ENCODE data around the gene OR10J5.
"Not testable (repeated sequence)": the region's sequence is repeated elsewhere in the genome, so short reads cannot be mapped to it uniquely, and the experiment has no call there.

OR10J5 gene, protein sequence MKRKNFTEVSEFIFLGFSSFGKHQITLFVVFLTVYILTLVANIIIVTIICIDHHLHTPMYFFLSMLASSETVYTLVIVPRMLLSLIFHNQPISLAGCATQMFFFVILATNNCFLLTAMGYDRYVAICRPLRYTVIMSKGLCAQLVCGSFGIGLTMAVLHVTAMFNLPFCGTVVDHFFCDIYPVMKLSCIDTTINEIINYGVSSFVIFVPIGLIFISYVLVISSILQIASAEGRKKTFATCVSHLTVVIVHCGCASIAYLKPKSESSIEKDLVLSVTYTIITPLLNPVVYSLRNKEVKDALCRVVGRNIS

DNA sequence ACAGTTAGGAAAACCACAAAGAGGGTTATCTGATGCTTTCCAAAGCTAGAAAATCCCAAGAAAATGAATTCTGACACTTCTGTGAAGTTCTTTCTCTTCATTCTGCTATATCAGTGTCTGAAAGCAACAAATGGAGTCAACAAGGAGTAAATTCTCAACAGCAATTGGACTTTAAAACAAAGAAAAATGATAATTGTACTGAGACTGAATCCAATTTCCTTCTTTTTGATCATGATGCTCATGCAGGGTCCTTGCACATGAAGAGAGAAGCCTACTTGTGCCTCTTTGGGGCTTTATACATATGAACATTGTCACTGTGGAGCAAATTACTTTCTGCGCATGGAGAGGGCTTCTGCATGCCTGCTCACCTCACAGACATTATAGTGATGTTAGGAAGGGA lies at the start of gene OR10J5:
TSS of gene OR10J5 (minus strand) at position 101 of the 400 bp plus-strand sequence. CDS start at position 101, 0 bp downstream.
- no peak for DNase-seq

DNA sequence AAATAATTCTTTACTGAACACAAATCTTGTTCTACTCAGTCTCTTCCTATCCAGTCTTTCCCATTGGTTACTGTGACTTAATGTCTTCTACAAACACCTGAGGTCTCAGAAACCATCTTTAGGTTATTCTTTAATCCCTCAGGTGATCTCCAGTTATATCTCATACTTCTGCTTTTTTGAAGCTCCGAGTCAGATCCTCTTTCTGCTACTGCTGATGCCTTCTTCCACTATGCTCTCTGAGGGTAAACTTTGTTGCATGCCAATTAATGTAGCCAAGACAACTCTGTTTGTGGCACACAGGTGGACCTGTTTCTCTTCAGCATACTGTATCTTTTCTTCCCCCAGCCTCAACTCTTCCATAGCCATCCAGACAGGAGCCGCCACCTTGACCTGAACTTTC lies 48.7 kb upstream of the OR10J5 start:
- no peak for DNase-seq

DNA sequence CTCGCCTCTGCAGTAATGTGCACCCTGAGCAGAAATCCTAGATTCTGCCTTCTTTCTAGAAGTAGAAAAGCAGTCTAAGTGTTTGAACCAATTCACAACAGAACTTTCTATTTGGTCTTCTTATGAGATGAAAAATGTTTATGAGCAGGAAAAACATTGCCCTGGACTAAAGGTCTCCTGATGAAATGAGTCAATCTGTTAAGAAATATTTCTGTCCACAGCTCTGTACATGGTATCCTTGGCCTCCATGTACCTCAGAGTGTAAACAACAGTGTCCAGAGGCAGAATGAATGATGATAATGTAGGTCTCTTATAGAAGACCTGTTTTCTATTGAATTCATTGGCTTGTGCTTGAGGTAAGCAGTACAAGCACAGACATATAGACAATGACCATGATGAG lies 45.6 kb upstream of the OR10J5 start:
- DNase-seq, result no peak

DNA sequence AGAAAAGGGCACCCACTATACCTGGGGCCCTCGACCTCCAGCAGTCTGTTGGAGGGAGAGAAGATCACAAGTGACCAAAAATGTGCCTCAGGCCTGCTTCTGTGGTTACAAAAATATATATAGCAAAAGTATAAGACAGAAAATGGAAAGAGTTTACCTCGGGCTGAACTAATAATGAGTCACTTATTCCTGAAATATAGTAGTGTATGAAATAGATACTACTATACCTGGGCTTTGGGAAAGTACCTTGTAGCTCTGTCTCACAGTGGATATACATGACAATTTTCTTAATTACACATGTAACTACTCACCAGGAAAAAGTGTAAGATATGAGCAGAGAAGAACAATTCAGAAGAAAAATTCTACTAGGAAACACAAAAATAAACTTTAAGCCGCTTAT lies 44.5 kb upstream of the OR10J5 start:
- DNase-seq, result no peak

DNA sequence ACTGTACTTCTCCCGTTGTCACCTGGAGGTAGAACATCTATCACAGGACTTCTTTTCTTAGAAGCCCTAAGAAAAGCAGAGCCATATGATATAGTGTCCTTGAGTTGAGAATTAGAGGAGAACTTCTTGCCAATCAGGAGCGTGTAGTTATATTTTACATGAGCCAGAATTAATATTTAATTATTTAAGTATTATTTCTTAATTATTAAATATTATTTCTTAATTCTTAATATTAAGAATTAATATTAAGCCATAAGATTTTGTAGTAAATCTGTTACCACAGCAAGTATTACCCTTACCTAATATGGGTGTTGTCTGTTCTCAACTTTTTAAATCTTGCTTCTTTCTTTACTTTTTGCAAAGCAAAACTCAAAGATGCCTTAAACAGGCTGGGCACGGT lies 41.6 kb upstream of the OR10J5 start:
- DNase-seq, result no peak

DNA sequence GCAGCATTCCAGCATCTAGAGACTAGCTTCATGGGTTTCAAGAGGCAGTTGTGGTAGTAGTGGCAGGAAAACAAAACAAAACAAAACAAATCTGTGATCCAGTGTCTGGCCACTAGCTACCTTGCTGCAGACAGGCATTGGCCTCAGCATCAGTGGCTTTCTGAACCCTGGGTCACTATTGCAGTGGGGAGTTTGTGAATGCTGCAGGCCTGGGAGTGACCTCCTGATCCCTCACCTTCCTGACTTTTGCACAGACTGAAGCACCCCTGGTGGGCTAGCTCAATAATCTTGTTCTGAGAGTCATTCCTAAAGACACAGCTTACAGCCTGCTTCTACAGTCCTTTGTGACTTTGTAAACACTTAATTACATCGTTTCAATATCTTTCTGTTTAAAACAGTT lies 26.9 kb upstream of the OR10J5 start:
- DNase-seq, result no peak

DNA sequence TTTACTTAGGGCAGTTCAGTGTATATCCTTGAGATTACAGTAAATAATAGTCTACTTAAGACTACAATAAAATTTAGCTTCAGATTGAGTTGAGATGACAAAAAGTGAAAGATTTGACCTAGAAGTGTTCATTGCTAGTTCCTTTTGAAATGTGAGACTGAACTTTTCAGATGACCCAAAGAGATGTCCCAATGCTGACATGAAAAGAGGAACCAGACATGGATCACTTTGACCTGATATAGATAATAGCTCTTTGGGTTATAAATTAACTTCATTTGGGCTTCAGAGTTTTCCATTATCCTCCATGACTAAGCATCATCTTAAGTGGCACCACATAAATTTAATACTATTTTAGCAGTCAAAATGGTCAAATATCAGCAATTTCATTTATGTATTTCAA lies 25.7 kb upstream of the OR10J5 start:
- DNase-seq, result no peak

DNA sequence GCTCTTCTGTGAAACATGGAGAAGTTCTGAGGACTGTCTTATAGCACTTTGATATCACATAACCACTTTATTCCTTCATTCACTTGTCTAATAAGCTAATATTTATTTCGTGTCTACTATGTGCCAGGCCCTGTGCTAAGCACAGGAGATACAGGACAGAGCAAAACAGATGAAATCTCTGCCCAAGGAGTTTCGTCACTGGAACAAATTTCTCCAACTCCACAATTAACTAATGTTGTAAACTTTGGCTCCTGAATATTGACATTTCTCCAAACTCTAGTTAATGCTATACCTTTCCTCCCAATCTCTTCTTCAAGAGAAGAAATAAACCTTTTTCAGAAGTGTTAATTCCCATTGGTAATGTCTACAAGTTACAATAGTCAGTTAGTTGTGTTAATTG lies 24.8 kb upstream of the OR10J5 start:
- DNase-seq, result no peak

DNA sequence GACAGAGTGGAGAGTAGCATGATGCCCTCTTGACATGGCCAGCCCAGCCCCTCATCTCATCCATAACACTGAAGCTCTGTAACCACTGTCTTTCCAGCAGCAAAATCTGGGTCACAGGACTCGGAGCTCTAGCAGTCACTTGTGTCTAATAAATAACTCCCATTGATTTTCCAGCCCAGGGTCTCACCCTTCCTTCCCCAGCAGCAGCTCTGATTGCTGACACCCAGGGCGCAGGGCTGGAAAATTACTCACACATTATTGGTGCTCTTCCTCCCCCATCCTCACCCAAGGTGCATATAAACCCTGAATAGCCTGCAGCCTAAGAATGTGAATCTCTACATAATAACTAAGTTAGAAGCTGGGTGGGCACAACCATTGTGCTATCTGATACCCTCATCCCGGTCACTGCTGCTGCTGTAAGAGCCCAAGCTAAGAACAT lies 21.1 kb upstream of the OR10J5 start:
- DNase-seq, result no peak

DNA sequence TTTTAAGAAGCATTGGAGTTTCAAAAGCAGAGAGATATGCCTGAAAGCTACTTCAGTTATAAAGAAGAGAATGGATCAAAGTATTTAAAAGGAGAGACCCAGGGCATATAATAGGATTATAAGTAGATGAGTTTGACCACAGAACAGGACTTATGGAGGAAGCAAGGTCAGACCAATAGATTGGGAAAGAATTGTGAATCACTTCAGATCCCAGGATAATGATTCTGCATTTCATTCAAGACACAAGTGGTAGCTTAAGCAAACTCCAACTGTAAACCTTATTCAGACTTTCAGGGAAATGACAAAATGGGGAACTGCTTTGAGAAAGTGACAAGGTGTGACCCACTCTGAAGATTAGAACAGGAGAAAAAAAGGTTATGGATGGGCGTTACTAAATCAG lies 18.9 kb upstream of the OR10J5 start:
- DNase-seq, result no peak

DNA sequence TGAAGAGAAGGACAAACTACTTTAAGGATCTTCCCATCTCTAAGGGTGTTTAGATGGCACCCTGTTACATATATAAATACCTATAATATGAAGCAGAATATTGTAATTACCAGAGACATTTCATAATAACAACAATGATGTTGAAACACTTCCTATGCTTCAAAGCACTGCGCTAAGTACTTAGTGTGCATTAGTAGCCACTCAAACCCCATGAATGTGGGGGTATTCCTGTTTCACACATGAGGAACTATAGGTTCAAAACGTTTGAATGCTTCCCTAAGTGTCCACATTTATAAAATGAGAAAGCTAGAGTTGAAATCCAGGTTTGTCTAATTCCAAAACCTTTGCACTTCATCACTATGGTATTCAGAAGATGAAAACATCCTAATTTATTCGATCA lies 18.5 kb upstream of the OR10J5 start:
- no peak for DNase-seq

DNA sequence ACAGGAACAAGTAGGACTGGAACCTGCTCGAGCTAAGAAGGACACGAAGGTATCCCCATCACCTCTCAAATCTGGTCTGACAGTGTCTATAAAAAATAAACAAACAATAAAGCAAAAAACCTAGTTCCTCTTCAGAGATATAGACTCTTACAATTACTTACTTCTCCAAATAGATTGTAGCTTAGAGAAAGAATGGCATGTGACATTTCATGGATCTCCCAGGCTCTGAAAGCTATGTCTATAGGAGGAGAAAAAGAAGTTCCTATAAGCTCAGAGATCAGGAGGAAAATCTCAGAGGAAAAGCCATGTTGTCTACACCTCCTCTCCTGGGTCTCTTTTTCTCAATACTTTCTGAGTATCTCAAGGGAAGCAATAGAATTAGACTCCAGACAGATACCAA lies 12.3 kb upstream of the OR10J5 start:
- no peak for DNase-seq

DNA sequence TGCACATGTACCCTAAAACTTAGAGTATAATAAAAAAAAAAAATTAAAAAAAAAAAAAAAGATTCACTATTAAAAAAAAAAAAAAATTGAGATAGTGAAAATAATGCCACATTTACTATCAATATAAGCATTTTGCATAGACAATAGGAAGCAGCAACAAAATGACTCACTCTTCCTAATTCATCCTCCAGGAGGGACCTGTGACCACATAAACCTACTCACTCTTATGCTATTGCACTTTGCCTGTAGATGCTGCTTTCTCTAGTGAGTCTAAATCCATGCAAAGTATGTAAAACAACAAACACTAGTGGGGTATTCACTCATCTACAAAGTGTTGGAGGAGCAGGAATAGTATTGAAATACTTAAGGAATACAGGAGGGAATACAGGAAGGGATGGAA lies 2.9 kb downstream of the OR10J5 start:
- DNase-seq, result no peak

DNA sequence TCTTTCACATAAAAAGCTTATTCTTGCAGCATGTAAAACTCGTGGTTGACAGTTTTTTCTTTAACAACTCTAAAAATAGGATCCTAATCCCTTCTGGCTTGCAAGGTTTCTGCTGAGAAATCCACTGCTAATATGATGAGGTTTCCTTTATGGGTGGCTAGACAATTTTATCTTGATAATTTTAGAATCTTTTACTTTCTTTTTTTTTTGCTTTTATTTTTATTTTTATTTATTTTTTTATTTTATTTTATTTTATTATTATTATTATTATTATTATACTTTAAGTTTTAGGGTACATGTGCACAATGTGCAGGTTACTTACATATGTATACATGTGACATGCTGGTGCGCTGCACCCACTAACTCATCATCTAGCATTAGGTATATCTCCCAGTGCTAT lies 11.0 kb downstream of the OR10J5 start:
- not testable (repeated sequence) for DNase-seq

DNA sequence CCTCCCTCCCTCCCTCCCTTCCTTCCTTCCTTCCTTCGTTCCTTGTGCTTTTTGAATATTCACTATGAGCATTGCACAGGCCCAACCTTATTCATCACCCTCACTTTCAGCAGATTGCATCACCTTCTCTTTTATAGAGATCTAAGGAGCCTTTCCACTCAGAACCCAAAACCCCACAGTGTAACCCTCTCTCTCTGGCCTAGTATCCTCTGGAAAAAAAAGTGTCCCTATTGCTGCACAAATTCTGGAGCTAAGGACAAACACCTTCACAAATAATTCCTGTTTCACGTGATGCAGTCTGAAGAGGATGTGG lies 25.6 kb downstream of the OR10J5 start:
- no peak for DNase-seq

DNA sequence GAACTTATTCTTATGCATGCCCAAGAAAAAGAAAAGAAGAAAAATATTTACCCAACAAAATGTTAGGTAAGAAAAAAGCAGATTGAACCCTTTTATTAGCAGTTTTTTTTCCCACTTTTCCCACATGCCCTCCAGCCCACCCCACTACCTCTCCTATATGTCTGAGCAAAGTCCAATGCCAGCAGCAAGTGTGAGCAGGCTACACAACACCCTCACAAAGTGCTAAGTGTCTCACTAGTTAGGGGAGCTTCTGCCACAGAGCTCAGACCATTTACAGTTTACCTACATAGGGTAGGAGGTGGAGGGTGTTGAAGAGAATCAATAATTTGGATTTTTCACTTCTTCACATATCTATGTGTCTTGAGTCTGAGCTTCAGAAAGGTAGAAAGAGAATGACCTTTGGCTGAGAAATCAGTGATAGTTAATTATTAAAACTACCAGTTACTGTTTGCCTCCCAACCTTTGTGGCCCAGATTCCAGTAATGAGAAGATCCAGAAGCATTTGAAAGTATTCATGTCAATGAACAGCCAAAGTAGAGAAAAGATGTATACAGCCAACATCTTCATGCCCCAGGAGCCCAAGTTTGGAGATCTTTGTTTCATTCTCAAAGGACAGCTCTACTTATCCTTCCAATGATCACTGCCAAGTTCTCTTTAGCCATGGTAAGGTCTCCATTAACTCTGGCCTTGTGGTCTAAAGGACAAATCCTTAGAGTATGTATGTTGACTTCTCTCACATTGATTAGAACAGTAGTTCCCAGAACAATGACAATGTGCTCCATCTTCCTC lies 26.2 kb downstream of the OR10J5 start:
- no peak for DNase-seq

DNA sequence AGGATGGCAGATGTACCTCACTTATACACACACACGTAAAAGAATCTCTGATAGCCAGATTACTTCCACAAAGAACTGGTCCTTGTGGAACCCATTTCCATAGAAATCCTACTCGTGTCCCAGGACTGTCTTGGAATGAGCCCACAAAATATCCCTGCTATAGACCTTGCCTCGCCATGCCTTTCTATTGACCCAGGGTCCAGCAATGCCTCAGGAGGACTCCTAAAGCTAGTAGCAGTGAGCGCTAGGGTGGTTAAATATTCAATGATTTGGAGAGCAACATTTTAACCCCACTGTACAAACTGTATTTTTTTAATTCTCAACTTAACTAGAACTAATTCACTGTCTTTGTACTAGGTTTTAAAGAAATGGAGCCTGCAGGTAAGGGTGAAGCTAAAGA lies 26.9 kb downstream of the OR10J5 start:
- DNase-seq, result no peak

DNA sequence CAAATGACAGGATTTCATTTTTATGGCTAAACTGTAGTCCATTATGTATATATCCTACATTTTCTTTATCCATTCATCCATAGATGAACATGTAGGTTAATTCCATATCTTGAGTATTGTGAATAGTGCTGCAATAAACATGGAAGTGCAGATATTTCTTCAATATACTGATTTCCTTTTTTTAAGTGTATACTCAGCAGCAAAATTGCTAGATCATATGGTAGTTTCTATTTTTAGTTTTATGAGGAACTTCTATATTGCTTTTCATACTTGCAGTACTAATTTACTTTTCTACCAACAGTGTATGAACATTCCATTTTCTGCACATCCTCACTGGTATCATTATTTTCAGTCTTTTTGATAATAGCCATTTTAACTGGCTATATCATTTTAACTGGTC lies 30.1 kb downstream of the OR10J5 start:
- DNase-seq, result no peak

DNA sequence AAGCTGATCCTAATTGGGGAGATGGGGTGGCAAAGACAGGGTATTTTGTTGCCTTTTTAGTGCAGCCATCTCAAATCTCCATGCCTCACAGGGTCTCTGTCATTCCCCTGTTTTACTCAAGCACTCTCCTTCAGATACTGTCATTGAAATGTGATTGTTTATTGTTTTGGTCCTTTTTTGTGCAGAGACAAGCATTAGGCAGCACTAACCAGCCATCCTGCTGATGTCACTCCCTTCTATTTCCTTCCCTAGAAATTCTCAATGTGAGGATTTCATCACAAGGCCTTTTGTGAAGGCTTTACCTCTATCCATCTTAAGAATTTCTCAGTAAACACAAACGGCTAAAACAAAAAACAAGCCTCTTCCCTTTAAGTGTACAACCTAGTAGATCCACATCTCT lies 34.7 kb downstream of the OR10J5 start:
- no peak for DNase-seq

DNA sequence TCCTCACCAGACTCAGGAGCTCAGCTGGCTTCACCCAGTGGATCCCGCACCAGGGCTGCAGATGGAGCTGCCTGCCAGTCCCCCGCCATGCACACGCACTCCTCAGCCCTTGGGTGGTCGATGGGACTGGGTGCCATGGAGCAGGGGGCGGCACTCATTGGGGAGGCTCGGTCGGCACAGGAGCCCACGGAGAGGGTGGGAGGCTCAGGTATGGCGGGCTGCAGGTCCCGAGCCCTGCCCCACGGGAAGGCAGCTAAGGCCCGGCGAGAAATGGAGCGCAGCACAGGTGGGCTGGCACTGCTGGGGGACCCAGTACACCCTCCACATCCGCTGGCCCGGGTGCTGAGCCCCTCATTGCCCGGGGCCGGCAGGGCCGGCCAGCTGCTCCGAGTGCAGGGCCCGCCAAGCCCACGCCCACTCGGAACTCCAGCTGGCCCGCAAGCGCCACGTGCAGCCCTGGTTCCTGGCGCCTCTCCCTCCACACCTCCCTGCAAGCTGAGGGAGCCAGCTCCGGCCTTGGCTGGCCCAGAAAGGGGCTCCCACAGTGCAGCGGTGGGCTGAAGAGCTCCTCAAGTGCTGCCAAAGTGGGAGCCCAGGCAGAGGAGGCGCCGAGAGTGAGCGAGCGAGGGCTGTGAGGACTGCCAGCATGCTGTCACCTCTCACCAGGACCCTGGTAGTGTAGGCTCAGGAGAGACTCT lies 41.1 kb downstream of the OR10J5 start:
- not testable (repeated sequence) for DNase-seq

DNA sequence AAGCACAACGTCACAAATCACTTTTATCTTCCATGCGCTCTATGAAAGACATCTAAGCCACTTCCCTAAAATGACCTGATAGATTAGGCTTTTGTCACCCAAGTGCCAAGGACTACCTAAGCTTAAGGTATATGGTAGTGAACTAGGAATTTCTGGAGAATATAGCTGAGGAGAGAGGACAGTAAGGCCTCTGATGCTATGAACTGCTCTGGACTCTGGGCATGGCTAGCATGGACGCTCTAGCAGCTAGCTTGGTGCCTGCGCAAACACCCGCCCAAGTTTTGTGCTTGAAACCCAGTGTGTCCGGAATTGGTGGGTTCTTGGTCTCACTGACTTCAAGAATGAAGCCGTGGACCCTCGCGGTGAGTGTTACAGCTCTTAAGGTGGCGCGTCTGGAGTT lies 42.5 kb downstream of the OR10J5 start:
- no peak for DNase-seq

DNA sequence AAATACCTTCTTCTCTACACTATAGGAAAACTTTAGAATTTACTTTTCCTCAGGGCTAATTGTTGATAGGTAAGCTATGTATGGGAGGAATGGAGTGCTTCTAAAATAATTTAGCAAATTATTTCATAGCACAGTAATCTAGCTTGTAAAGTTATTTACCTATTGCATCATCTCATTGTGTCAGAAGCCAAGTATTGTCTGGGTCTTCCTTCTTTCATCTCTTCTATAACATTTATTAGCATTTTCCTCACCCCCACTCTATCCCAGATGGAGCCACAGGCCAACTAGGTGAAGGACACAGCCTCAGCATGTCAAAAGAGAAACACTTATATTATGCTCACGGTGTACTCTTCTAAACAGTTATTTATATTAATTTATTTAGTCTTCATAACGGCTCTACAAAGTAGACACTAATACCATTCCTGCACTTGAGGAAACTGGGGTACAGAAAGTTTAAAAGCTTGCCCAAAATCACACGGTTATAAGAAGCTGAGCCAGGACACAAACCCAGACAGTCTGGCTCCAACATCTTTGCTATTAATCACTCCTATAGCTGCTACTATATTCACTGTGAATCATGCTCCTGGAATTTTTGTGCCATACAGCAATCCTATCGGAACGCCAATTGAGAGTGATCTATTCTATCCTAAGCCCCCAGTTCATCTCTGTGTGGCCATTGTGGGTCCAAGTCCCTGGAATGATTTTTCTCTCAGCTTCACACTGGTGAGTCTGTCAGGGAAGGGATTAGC lies 43.1 kb downstream of the OR10J5 start:
- no peak for DNase-seq
